HL-60 (cell line): Measurements from ENCODE around the gene SORT1.

Source experiments
- GABPA ChIP-seq: IDR thresholded peaks from 2 replicates; pipeline ENCODE4 v1.6.1; 2012; ENCODE audit warnings: low read depth
- POLR2AphosphoS5 ChIP-seq: IDR thresholded peaks from 2 replicates; pipeline ENCODE4 v1.6.1; 2012; ENCODE audit warnings: low read depth
- REST ChIP-seq: IDR thresholded peaks from 2 replicates; pipeline ENCODE4 v1.6.1; 2012; ENCODE audit warnings: low read depth; ENCODE audit not compliant: insufficient replicate concordance
- SPI1 ChIP-seq: IDR thresholded peaks from 2 replicates; pipeline ENCODE4 v1.6.1; 2012; ENCODE audit warnings: low read depth, mild to moderate bottlenecking, borderline replicate concordance
- TF ChIP-seq, protein P1 (sequence below): IDR thresholded peaks from one replicate; pipeline ENCODE4 v1.5.1; 2011; ENCODE audit warnings: low read length, control low read depth, inconsistent platforms; ENCODE audit not compliant: insufficient read depth

- TF ChIP-seq POLR2AphosphoS5 (no peak), REST (no peak), GABPA (no peak), SPI1 (peak; percentile 41; the same call in 1 of the 2 replicates)
- TF ChIP-seq, protein P1, sequence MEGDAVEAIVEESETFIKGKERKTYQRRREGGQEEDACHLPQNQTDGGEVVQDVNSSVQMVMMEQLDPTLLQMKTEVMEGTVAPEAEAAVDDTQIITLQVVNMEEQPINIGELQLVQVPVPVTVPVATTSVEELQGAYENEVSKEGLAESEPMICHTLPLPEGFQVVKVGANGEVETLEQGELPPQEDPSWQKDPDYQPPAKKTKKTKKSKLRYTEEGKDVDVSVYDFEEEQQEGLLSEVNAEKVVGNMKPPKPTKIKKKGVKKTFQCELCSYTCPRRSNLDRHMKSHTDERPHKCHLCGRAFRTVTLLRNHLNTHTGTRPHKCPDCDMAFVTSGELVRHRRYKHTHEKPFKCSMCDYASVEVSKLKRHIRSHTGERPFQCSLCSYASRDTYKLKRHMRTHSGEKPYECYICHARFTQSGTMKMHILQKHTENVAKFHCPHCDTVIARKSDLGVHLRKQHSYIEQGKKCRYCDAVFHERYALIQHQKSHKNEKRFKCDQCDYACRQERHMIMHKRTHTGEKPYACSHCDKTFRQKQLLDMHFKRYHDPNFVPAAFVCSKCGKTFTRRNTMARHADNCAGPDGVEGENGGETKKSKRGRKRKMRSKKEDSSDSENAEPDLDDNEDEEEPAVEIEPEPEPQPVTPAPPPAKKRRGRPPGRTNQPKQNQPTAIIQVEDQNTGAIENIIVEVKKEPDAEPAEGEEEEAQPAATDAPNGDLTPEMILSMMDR: no peak
These were observed 106.7 kb downstream of the SORT1 start for GRCh38 chr1:109290998-109291397.
